ENCODE results near the gene CORIN. TPM values are rescaled to one million over a fixed set of nuclear protein-coding genes. Genes with fewer than 3 reads are reported as not detected.
A peak's percentile ranks its signal among the peaks of the same experiment; 100 is the strongest.
"Not testable (repeated sequence)": the region's sequence is repeated elsewhere in the genome, so short reads cannot be mapped to it uniquely, and the experiment has no call there.

Gene CORIN
- total and polyA plus RNA-seq, 4 donors: 0.15 to 9.1 (median 1.0) TPM

DNA sequence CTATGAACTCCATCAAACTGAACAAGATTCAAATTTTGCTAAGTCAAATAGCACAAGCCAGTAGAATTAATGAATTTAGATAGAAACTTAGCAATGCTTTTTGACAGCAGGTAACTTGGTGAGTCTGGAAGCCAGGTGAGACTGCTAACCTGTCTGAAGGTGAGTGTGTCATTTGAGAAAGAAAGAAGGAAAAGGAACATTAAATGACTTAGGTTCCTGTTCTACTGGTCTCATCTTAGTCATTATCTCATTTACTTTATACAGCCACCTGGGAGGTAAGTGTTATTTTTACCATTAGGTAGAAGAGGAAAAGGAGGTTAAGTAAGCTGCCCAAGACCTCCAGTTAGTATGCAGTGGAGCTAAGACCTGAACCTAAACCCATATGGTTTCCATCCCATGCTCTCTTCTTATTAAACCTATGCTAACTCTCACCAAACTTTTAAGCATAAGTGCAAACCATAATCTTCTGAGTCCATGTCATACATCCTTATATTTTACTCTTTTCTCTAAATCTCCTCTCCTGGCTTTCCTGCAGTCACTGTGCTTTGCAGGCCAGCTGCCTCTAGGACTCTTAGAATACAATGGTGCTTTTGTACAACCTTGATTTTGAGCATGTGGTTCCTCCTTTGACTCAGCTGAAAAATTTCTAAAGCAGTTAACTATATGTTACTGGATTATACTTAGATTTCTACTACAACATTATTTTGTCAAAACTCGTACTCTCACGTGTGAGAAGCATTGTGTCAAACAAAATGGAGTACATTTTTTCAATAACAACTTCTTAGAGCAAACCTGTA, 284.3 kb downstream of the CORIN start:
- no peak overlapping the region for H3K9ac ChIP-seq (ENCODE audit: insufficient read depth in 1 of 2, low read length in 2 of 2)
- no peaks in the 10 kb centered on the region for H3K27me3 ChIP-seq (ENCODE audit: control insufficient read depth in 3 of 3, insufficient read depth in 3 of 3, low read length in 2 of 3)
- peak in 2 of 3 donors; percentile 13 to 34 for DNase-seq
- peaks cover 2 to 19% (median 10%) of the 10 kb centered on the region in 4 donors for H3K36me3 ChIP-seq (ENCODE audit: control insufficient read depth in 4 of 4, insufficient read depth in 4 of 4, low read length in 4 of 4)
- no peaks in the 10 kb centered on the region for H3K4me1 ChIP-seq (ENCODE audit: control insufficient read depth in 5 of 5, insufficient read depth in 5 of 5, low read length in 5 of 5)
- no peaks in the 10 kb centered on the region for H3K9me3 ChIP-seq (ENCODE audit: control insufficient read depth in 4 of 4, insufficient read depth in 3 of 4, low read length in 3 of 4)
- H3K27ac ChIP-seq (ENCODE audit: low read depth in 1 of 2, low read length in 1 of 2): no peak overlapping the region
- WGBS, 2 donors: 88 to 90% methylated on average over 2 of the region's 2 CpGs
- ATAC-seq (ENCODE audit: insufficient read depth, low FRiP score): no peak
- no peak overlapping the region for H3K4me3 ChIP-seq
- TF ChIP-seq, protein P1, sequence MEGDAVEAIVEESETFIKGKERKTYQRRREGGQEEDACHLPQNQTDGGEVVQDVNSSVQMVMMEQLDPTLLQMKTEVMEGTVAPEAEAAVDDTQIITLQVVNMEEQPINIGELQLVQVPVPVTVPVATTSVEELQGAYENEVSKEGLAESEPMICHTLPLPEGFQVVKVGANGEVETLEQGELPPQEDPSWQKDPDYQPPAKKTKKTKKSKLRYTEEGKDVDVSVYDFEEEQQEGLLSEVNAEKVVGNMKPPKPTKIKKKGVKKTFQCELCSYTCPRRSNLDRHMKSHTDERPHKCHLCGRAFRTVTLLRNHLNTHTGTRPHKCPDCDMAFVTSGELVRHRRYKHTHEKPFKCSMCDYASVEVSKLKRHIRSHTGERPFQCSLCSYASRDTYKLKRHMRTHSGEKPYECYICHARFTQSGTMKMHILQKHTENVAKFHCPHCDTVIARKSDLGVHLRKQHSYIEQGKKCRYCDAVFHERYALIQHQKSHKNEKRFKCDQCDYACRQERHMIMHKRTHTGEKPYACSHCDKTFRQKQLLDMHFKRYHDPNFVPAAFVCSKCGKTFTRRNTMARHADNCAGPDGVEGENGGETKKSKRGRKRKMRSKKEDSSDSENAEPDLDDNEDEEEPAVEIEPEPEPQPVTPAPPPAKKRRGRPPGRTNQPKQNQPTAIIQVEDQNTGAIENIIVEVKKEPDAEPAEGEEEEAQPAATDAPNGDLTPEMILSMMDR (IDR thresholded peaks at IDR 0.05; ENCODE audit: control extremely low read depth, extremely low read depth): no peak

DNA sequence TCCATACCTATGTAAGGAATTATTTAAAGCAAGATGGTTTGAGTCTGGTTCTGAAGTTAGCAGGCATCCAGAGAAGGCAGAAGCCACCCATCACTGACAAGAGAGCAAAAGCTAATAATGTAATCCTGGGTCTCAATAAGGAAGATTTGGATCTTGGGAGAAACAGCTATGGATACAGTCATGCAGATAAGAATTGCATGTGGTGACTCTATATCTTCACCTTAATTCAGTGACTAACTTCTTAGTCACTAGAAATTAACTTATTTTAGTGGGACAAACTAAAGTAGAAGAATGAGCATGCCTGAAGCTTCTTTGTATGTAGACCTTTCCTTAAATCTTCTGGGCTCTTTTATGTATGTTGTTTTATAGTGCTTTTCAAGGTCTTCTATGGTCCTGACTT, 286.2 kb downstream of the CORIN start:
- no peak for DNase-seq
- Histone ChIP-seq H3K4me3 (no peak overlapping the region), H3K36me3 (ENCODE audit: control insufficient read depth in 4 of 4, insufficient read depth in 4 of 4, low read length in 4 of 4) (peaks cover 5 to 20% (median 14%) of the 10 kb centered on the region in 4 donors), H3K4me1 (ENCODE audit: control insufficient read depth in 5 of 5, insufficient read depth in 5 of 5, low read length in 5 of 5) (no peaks in the 10 kb centered on the region), H3K27me3 (ENCODE audit: control insufficient read depth in 3 of 3, insufficient read depth in 3 of 3, low read length in 2 of 3) (no peaks in the 10 kb centered on the region), H3K9ac (ENCODE audit: insufficient read depth in 1 of 2, low read length in 2 of 2) (no peak overlapping the region), H3K9me3 (ENCODE audit: control insufficient read depth in 4 of 4, insufficient read depth in 3 of 4, low read length in 3 of 4) (no peaks in the 10 kb centered on the region), H3K27ac (ENCODE audit: low read depth in 1 of 2, low read length in 1 of 2) (no peak overlapping the region)
- ATAC-seq (ENCODE audit: insufficient read depth, low FRiP score): no peak
- TF ChIP-seq, protein P1 (IDR thresholded peaks at IDR 0.05; ENCODE audit: control extremely low read depth, extremely low read depth): no peak

DNA sequence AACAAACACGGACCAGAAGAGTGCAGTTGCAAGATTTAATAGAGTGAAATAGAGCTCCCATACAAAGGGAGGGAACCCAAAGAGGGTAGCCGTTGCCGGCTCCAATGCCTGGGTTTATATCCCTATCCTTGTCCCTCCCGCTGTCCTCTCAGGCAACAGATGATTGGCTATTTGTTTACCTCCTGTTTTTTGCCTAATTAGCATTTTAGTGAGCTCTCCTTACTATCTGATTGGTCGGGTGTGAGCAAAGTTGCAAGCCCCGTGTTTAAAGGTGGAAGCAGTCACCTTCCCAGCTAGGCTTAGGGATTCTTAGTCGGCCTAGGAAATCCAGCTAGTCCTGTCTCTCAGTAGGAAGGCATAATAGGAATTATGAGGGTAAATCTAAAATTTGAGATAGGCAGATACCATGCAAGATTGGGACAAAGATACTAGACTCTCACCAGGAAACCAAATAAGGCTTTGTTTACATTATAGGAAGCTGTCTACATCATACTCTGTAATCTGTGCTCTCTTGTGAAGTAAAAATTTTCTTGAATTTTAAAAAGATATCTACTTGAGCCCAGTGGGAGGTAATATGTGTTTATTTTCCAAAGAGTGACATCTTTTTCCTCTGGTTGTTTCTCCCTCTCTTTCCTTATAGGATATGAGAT, 286.8 kb downstream of the CORIN start:
- H3K36me3 ChIP-seq (ENCODE audit: control insufficient read depth in 4 of 4, insufficient read depth in 4 of 4, low read length in 4 of 4): peaks cover 7 to 26% (median 18%) of the 10 kb centered on the region in 4 donors
- H3K4me3 ChIP-seq: no peak overlapping the region
- no peaks in the 10 kb centered on the region for H3K4me1 ChIP-seq (ENCODE audit: control insufficient read depth in 5 of 5, insufficient read depth in 5 of 5, low read length in 5 of 5)
- DNase-seq (no peak), ATAC-seq (ENCODE audit: insufficient read depth, low FRiP score) (no peak)
- no peaks in the 10 kb centered on the region for H3K9me3 ChIP-seq (ENCODE audit: control insufficient read depth in 4 of 4, insufficient read depth in 3 of 4, low read length in 3 of 4)
- no peak overlapping the region for H3K9ac ChIP-seq (ENCODE audit: insufficient read depth in 1 of 2, low read length in 2 of 2)
- TF ChIP-seq, protein P1 (IDR thresholded peaks at IDR 0.05; ENCODE audit: control extremely low read depth, extremely low read depth): no peak
- H3K27ac ChIP-seq (ENCODE audit: low read depth in 1 of 2, low read length in 1 of 2): no peak overlapping the region
- WGBS, 2 donors: 96 to 97% methylated on average over 7 of the region's 7 CpGs
- H3K27me3 ChIP-seq (ENCODE audit: control insufficient read depth in 3 of 3, insufficient read depth in 3 of 3, low read length in 2 of 3): no peaks in the 10 kb centered on the region

DNA sequence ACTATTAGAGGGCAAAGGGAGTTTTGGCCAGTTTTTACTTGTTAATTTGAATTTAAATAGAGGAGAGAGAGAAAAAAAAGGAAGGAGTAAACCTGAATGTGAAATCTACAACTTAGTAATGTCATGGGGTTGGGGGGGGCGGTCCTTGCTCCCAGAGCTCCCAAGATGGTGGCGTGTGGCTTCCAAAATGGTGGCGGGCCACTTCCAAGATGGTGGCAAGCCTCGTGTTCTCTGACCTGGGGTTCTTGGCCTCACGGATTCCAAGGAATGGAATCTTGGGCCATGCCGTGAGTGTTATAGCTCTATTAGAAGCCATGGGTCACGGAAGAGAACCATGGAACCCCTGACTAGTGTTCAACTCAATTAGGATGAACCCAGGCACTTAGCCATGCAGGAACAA, 287.5 kb downstream of the CORIN start:
- not testable (repeated sequence) for H3K27me3 ChIP-seq (ENCODE audit: control insufficient read depth in 3 of 3, insufficient read depth in 3 of 3, low read length in 2 of 3); H3K27ac ChIP-seq (ENCODE audit: low read depth in 1 of 2, low read length in 1 of 2); H3K9me3 ChIP-seq (ENCODE audit: control insufficient read depth in 4 of 4, insufficient read depth in 3 of 4, low read length in 3 of 4); H3K4me1 ChIP-seq (ENCODE audit: control insufficient read depth in 5 of 5, insufficient read depth in 5 of 5, low read length in 5 of 5); H3K9ac ChIP-seq (ENCODE audit: insufficient read depth in 1 of 2, low read length in 2 of 2); H3K4me3 ChIP-seq; ATAC-seq (ENCODE audit: insufficient read depth, low FRiP score); DNase-seq
- WGBS, 2 donors: 92 to 93% methylated on average over 7 of the region's 7 CpGs
- peaks cover 7 to 26% (median 18%) of the 10 kb centered on the region in 4 donors for H3K36me3 ChIP-seq (ENCODE audit: control insufficient read depth in 4 of 4, insufficient read depth in 4 of 4, low read length in 4 of 4)

All from lung (tissue), 12 donors.